Endodermal cell (in vitro differentiated cells): ENCODE results near the gene PRR5L. TPM values are rescaled to one million over a fixed set of nuclear protein-coding genes. Genes with fewer than 3 reads are reported as not detected.

ENCODE experiments used
- DNase-seq: peaks from one replicate; pipeline ENCODE4 v3.0.0-alpha.2; 2017
- H3K27ac ChIP-seq: 2 replicates; pipeline ENCODE4 v1.5.1; 2013; ENCODE audit warnings: mild to moderate bottlenecking, low read depth, low read length, moderate library complexity
- H3K27me3 ChIP-seq: 2 replicates; pipeline ENCODE4 v1.6.1; 2013; ENCODE audit warnings: mild to moderate bottlenecking, low read length, moderate library complexity; ENCODE audit not compliant: insufficient read depth, control insufficient read depth, poor library complexity, severe bottlenecking
- H3K36me3 ChIP-seq: 2 replicates; pipeline ENCODE4 v1.7.0; 2013; ENCODE audit warnings: mild to moderate bottlenecking, low read length, moderate library complexity; ENCODE audit not compliant: control insufficient read depth, insufficient read depth
- H3K4me1 ChIP-seq: one replicate; pipeline ENCODE4 v1.7.0; 2013; ENCODE audit warnings: low read length; ENCODE audit not compliant: control insufficient read depth, insufficient read depth
- H3K4me3 ChIP-seq: 2 replicates; pipeline ENCODE4 v1.5.1; 2013; ENCODE audit warnings: mild to moderate bottlenecking, low read length, moderate library complexity
- H3K9ac ChIP-seq: 2 replicates; pipeline ENCODE4 v1.6.1; 2013; ENCODE audit warnings: mild to moderate bottlenecking, low read length, moderate library complexity; ENCODE audit not compliant: poor library complexity, severe bottlenecking; ENCODE audit errors: extremely low read depth
- H3K9me3 ChIP-seq: 2 replicates; pipeline ENCODE4 v1.6.1; 2013; ENCODE audit warnings: mild to moderate bottlenecking, low read length, moderate library complexity; ENCODE audit not compliant: control insufficient read depth
- H3K27ac Mint-ChIP-seq: 2 replicates; pipeline ENCODE4 v1.8.0; 2020; ENCODE audit warnings: mixed read lengths
- H3K27me3 Mint-ChIP-seq: 2 replicates; pipeline ENCODE4 v1.8.0; 2021; ENCODE audit warnings: mild to moderate bottlenecking, mixed read lengths; ENCODE audit not compliant: insufficient read depth
- H3K36me3 Mint-ChIP-seq: 2 replicates; pipeline ENCODE4 v1.8.0; 2020; ENCODE audit warnings: low read depth, mixed read lengths
- H3K4me1 Mint-ChIP-seq: 2 replicates; pipeline ENCODE4 v1.8.0; 2020; ENCODE audit warnings: mixed read lengths
- H3K4me3 Mint-ChIP-seq: 2 replicates; pipeline ENCODE4 v1.8.0; 2020; ENCODE audit warnings: mild to moderate bottlenecking, moderate library complexity, mixed read lengths
- H3K9me3 Mint-ChIP-seq: 2 replicates; pipeline ENCODE4 v1.8.0; 2020; ENCODE audit warnings: mild to moderate bottlenecking, mixed read lengths
- CTCF ChIP-seq: fragments of 200-600 bp; sonication (generic); conservative IDR thresholded peaks from 2 replicates; pipeline ENCODE4 v1.5.0; 2021; ENCODE audit warnings: antibody characterized with exemption, mild to moderate bottlenecking
- WGBS, 2 experiments: methylation state at CpG; one replicate each; pipeline versions ENCODE4 v1.1.5 to v1.1.7; 2013; ENCODE audit warnings: missing lambda C conversion rate in 2 of 2, mixed read lengths in 1 of 2; ENCODE audit not compliant: insufficient coverage in 1 of 2, insufficient read length in 1 of 2; 5-methylcytosine and 5-hydroxymethylcytosine counted together
- total RNA-seq, 2 donors: library from RNA; stranded (reverse); fragmentation: NEBNext Ultra II Directional in 1 of 2; extraction: Animal tissue kit (Norgen Biotek cat#: 25700) in 1 of 2; gene quantifications; 2 replicates in 1 of 2; 3 replicates in 1 of 2; pipeline ENCODE4 v1.2.1, GENCODE V29; 2021

The PRR5L gene
- total RNA-seq, 2 donors from 2014 or later: 5.3 to 7.2 TPM

- no peaks in the 10 kb centered on the region for H3K27me3 ChIP-seq
- H3K36me3 ChIP-seq: no peaks in the 10 kb centered on the region
- H3K4me1 ChIP-seq: peaks cover 12% of the 10 kb centered on the region
- no peak for TF ChIP-seq CTCF
- no peak overlapping the region for H3K4me3 ChIP-seq
- no peak overlapping the region for H3K9ac ChIP-seq
- no peak for DNase-seq
- no peak overlapping the region for H3K4me3 Mint-ChIP-seq
- H3K9me3 ChIP-seq: no peaks in the 10 kb centered on the region
- no peak overlapping the region for H3K27ac ChIP-seq
- 98 to 100% methylated on average over 5 of the region's 5 CpGs for WGBS, 2 experiments
- H3K27me3 Mint-ChIP-seq: peaks cover 21% of the 10 kb centered on the region
- H3K4me1 Mint-ChIP-seq: peaks cover 16% of the 10 kb centered on the region
- no peak overlapping the region for H3K27ac Mint-ChIP-seq
- no peaks in the 10 kb centered on the region for H3K9me3 Mint-ChIP-seq
- H3K36me3 Mint-ChIP-seq: no peaks in the 10 kb centered on the region
Measured at GRCh38 chr11:36343436-36343835, 47.3 kb downstream of the PRR5L start.

GRCh38 chr11:36345084-36345511, 49.0 kb downstream of the PRR5L start:
- Mint-ChIP-seq H3K4me3 (no peak overlapping the region), H3K4me1 (peaks cover 16% of the 10 kb centered on the region), H3K27ac (no peak overlapping the region), H3K9me3 (no peaks in the 10 kb centered on the region), H3K36me3 (no peaks in the 10 kb centered on the region), H3K27me3 (peaks cover 18% of the 10 kb centered on the region)
- no peak overlapping the region for H3K9ac ChIP-seq
- TF ChIP-seq CTCF: no peak
- H3K27me3 ChIP-seq: no peaks in the 10 kb centered on the region
- H3K27ac ChIP-seq: no peak overlapping the region
- DNase-seq: no peak
- H3K4me3 ChIP-seq: no peak overlapping the region
- H3K4me1 ChIP-seq: peaks cover 12% of the 10 kb centered on the region
- no peaks in the 10 kb centered on the region for H3K9me3 ChIP-seq
- WGBS, 2 experiments: 88 to 94% methylated on average over 11 of the region's 11 CpGs
- no peaks in the 10 kb centered on the region for H3K36me3 ChIP-seq

GRCh38 chr11:36345535-36346141, 49.5 kb downstream of the PRR5L start:
- H3K36me3 ChIP-seq: no peaks in the 10 kb centered on the region
- Mint-ChIP-seq H3K4me1 (peaks cover 16% of the 10 kb centered on the region), H3K27ac (no peak overlapping the region), H3K4me3 (no peak overlapping the region), H3K9me3 (no peaks in the 10 kb centered on the region), H3K27me3 (peaks cover 18% of the 10 kb centered on the region), H3K36me3 (no peaks in the 10 kb centered on the region)
- H3K4me1 ChIP-seq: peaks cover 12% of the 10 kb centered on the region
- H3K27ac ChIP-seq: no peak overlapping the region
- H3K27me3 ChIP-seq: no peaks in the 10 kb centered on the region
- no peaks in the 10 kb centered on the region for H3K9me3 ChIP-seq
- no peak for TF ChIP-seq CTCF
- no peak overlapping the region for H3K9ac ChIP-seq
- H3K4me3 ChIP-seq: no peak overlapping the region
- no peak for DNase-seq
- 93% methylated on average over 5 to 7 of the region's 7 CpGs for WGBS, 2 experiments
